Measurements from ENCODE around the gene C1QA. TPM values are rescaled to one million over a fixed set of nuclear protein-coding genes. Genes with fewer than 3 reads are reported as not detected.
"Not testable (repeated sequence)": the region's sequence is repeated elsewhere in the genome, so short reads cannot be mapped to it uniquely, and the experiment has no call there.

Gene C1QA
- total RNA-seq, 1 experiment from 2014 or later, result not detected

DNA sequence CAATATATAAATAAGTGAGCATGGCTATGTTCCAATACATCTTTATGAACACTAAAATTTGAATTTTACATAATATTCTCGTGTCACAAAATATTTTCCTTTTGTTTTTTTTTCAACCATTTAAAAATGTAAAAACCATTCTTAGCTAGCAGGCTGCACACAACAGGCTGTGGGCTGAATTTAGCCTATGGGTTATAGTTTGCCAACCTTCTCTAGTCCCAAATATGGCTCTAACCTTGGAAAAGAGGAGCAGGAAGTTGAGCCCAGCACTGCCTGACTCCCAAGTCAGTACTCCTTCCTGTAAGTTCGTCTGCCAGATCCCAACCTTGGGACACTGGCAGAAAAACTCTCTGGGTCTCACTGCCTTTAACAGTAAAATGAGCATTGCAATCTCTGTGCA lies 30.0 kb downstream of the C1QA start:
- Histone ChIP-seq H3K27me3 (replicated peaks; ENCODE audit: insufficient read depth, low read depth, low read length, poor library complexity) (no peaks in the 10 kb centered on the region), H3K4me1 (ENCODE audit: insufficient read depth, low read length, poor library complexity, severe bottlenecking) (no peaks in the 10 kb centered on the region), H3K4me3 (ENCODE audit: low read depth, low read length, poor library complexity, severe bottlenecking) (no peak overlapping the region), H3K36me3 (ENCODE audit: insufficient read depth, low read length, poor library complexity, severe bottlenecking) (no peaks in the 10 kb centered on the region), H3K9me3 (ENCODE audit: low read depth, low read length, poor library complexity, severe bottlenecking) (no peaks in the 10 kb centered on the region), H3K27ac (ENCODE audit: low read depth, low read length, poor library complexity, severe bottlenecking) (no peak overlapping the region)
- TF ChIP-seq, protein P1, sequence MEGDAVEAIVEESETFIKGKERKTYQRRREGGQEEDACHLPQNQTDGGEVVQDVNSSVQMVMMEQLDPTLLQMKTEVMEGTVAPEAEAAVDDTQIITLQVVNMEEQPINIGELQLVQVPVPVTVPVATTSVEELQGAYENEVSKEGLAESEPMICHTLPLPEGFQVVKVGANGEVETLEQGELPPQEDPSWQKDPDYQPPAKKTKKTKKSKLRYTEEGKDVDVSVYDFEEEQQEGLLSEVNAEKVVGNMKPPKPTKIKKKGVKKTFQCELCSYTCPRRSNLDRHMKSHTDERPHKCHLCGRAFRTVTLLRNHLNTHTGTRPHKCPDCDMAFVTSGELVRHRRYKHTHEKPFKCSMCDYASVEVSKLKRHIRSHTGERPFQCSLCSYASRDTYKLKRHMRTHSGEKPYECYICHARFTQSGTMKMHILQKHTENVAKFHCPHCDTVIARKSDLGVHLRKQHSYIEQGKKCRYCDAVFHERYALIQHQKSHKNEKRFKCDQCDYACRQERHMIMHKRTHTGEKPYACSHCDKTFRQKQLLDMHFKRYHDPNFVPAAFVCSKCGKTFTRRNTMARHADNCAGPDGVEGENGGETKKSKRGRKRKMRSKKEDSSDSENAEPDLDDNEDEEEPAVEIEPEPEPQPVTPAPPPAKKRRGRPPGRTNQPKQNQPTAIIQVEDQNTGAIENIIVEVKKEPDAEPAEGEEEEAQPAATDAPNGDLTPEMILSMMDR (conservative IDR thresholded peaks at IDR 0.05; ENCODE audit: low read depth, low read length), result no peak
- TF ChIP-seq EZH2 (IDR thresholded peaks at IDR 0.05; ENCODE audit: borderline replicate concordance, low read depth, low read length, poor library complexity, severe bottlenecking), result no peak
- ChIA-PET POLR2A (ENCODE audit: low non-redundant PET) (no interaction called here), CTCF (no interaction called here)
- DNase-seq (ENCODE audit: low spot score), result no peak
- no TSS peak for BruUV-seq (replicated peaks)
- intact Hi-C loops (cut with micrococcal nuclease; ENCODE audit: unreplicated experiment), result no loop called here

DNA sequence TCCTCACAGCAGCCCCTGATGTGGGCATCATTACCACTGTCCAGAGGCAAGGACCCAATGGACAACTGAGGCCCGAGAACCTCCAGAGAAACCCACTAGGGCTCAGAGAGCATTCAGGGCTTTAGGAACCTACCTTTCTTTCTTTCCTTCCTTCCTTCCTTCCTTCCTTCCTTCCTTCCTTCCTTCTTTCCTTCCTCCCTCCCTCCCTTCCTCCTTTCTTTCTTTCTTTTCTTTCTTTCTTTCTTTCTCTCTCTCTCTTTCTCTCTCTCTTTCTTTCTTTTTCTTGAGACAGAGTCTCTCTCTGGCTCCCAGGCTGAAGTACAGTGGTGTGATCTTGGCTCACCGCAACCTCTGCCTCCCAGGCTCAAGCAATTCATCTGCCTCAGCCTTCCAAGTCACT lies 32.4 kb downstream of the C1QA start:
- H3K27me3 ChIP-seq (replicated peaks; ENCODE audit: insufficient read depth, low read depth, low read length, poor library complexity); H3K4me3 ChIP-seq (ENCODE audit: low read depth, low read length, poor library complexity, severe bottlenecking); H3K27ac ChIP-seq (ENCODE audit: low read depth, low read length, poor library complexity, severe bottlenecking); H3K4me1 ChIP-seq (ENCODE audit: insufficient read depth, low read length, poor library complexity, severe bottlenecking); DNase-seq (ENCODE audit: low spot score); H3K9me3 ChIP-seq (ENCODE audit: low read depth, low read length, poor library complexity, severe bottlenecking); intact Hi-C loops (cut with micrococcal nuclease; ENCODE audit: unreplicated experiment); H3K36me3 ChIP-seq (ENCODE audit: insufficient read depth, low read length, poor library complexity, severe bottlenecking); BruUV-seq (replicated peaks): not testable (repeated sequence)
- CTCF ChIA-PET, result interaction anchor here (0.6 kb wide), 1 partner anchor 11 kb away, joined by 3 read pairs; no protein-coding TSS in a partner anchor
- POLR2A ChIA-PET (ENCODE audit: low non-redundant PET), result interaction anchor here (0.6 kb wide), 1 partner anchor 787 kb away, joined by 4 read pairs; no protein-coding TSS in a partner anchor

DNA sequence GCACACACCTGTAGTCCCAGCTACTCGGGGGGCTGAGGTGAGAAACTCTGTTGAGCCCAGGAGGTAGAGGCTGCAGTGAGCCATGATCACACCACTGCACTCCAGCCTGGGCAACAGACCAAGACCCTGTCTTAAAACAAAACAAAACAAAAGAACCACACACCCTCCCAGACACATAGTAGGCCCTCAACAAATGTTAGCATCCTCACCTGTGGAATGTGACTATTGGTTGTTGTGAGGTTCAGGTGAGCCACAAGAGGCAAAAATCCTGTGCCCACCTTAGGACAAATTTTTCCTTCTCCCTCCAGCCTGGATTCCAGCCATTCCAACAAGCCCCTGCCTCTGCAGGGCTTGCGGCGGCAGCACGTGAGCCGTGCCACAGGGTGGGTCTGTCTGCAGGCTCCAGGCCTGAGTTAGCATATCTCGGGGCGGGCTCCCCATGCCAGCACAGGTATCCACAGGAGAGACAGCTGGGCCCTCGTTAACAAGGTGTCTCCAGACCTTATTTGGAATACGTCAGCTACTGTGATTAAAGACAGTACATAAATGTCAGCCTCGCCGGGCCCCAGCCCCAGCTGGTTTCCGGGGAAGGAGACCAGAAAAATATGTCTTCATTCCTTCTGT lies 34.0 kb downstream of the C1QA start:
- no peaks in the 10 kb centered on the region for H3K27me3 ChIP-seq (replicated peaks; ENCODE audit: insufficient read depth, low read depth, low read length, poor library complexity)
- intact Hi-C loops (cut with micrococcal nuclease; ENCODE audit: unreplicated experiment), result loop anchor here (10.0 kb wide), 1 partner anchor 214 kb away; no protein-coding TSS in a partner anchor
- TF ChIP-seq, protein P1 (conservative IDR thresholded peaks at IDR 0.05; ENCODE audit: low read depth, low read length), result no peak
- no peak overlapping the region for H3K4me3 ChIP-seq (ENCODE audit: low read depth, low read length, poor library complexity, severe bottlenecking)
- H3K9me3 ChIP-seq (ENCODE audit: low read depth, low read length, poor library complexity, severe bottlenecking), result no peaks in the 10 kb centered on the region
- ChIA-PET CTCF (no interaction called here), POLR2A (ENCODE audit: low non-redundant PET) (no interaction called here)
- DNase-seq (ENCODE audit: low spot score), result no peak
- H3K27ac ChIP-seq (ENCODE audit: low read depth, low read length, poor library complexity, severe bottlenecking), result no peak overlapping the region
- H3K36me3 ChIP-seq (ENCODE audit: insufficient read depth, low read length, poor library complexity, severe bottlenecking), result no peaks in the 10 kb centered on the region
- BruUV-seq (replicated peaks), result no TSS peak
- no peaks in the 10 kb centered on the region for H3K4me1 ChIP-seq (ENCODE audit: insufficient read depth, low read length, poor library complexity, severe bottlenecking)

DNA sequence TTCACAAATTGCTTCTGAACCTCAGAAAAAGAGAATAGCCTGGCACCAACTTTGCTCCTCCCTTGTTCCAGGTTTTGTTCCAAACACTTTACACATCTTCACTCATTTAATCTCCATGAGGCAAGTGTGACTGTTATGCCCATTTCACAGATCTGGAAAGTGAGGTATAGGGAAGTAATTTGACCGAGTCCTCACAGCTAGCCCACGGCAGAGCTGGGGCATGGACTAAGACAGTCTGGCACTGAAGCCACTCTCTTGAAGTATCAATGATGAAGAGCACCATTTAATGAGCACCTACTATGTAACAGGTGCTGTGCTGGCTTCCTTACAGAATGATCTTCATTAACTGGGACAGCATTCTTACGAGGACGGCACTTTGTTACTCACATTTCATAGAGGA lies 35.6 kb downstream of the C1QA start:
- intact Hi-C loops (cut with micrococcal nuclease; ENCODE audit: unreplicated experiment), result loop anchor here (10.0 kb wide), 1 partner anchor 213 kb away; no protein-coding TSS in a partner anchor
- no peaks in the 10 kb centered on the region for H3K27me3 ChIP-seq (replicated peaks; ENCODE audit: insufficient read depth, low read depth, low read length, poor library complexity)
- H3K36me3 ChIP-seq (ENCODE audit: insufficient read depth, low read length, poor library complexity, severe bottlenecking), result no peaks in the 10 kb centered on the region
- no peaks in the 10 kb centered on the region for H3K9me3 ChIP-seq (ENCODE audit: low read depth, low read length, poor library complexity, severe bottlenecking)
- TF ChIP-seq, protein P1 (conservative IDR thresholded peaks at IDR 0.05; ENCODE audit: low read depth, low read length), result no peak
- no peak for TF ChIP-seq EZH2 (IDR thresholded peaks at IDR 0.05; ENCODE audit: borderline replicate concordance, low read depth, low read length, poor library complexity, severe bottlenecking)
- ChIA-PET CTCF (no interaction called here), POLR2A (ENCODE audit: low non-redundant PET) (no interaction called here)
- peaks cover 3% of the 10 kb centered on the region for H3K4me1 ChIP-seq (ENCODE audit: insufficient read depth, low read length, poor library complexity, severe bottlenecking)
- no peak for DNase-seq (ENCODE audit: low spot score)
- no TSS peak for BruUV-seq (replicated peaks)
- H3K27ac ChIP-seq (ENCODE audit: low read depth, low read length, poor library complexity, severe bottlenecking), result no peak overlapping the region
- H3K4me3 ChIP-seq (ENCODE audit: low read depth, low read length, poor library complexity, severe bottlenecking), result no peak overlapping the region

Data from A673 (cell line).